Suprapubic skin (tissue), 4 donors: ENCODE data around the gene AMPD2. TPM values are rescaled to one million over a fixed set of nuclear protein-coding genes. Genes with fewer than 3 reads are reported as not detected.
A peak's percentile ranks its signal among the peaks of the same experiment; 100 is the strongest.

Experiments
- DNase-seq, 2 donors: peaks; one replicate each; pipeline ENCODE4 v3.0.0-alpha.2; 2019; ENCODE audit warnings: low spot score in 2 of 2
- H3K27ac ChIP-seq: fragments of 200-600 bp; sonication (generic); one replicate; pipeline ENCODE4 v1.5.1; 2019
- H3K27me3 ChIP-seq: fragments of 200-600 bp; sonication (generic); one replicate; pipeline ENCODE4 v1.5.1; 2019
- H3K36me3 ChIP-seq: fragments of 200-600 bp; sonication (generic); one replicate; pipeline ENCODE4 v1.5.1; 2019
- H3K4me1 ChIP-seq: fragments of 200-600 bp; sonication (generic); one replicate; pipeline ENCODE4 v1.5.1; 2019
- H3K4me3 ChIP-seq: fragments of 200-600 bp; sonication (generic); one replicate; pipeline ENCODE4 v1.5.1; 2019; ENCODE audit warnings: mild to moderate bottlenecking
- H3K9me3 ChIP-seq: fragments of 200-600 bp; sonication (generic); one replicate; pipeline ENCODE4 v1.5.1; 2019
- EP300 ChIP-seq: sonication (generic); formaldehyde crosslinking; IDR thresholded peaks from one replicate; pipeline ENCODE4 v1.6.1; 2017; ENCODE audit warnings: antibody characterized with exemption
- POLR2A ChIP-seq, 2 donors: fragments of 450-650 bp; IDR thresholded peaks; one replicate each; pipeline ENCODE4 v1.6.1; 2017; ENCODE audit warnings: antibody characterized with exemption in 2 of 2, mild to moderate bottlenecking in 2 of 2, moderate library complexity in 2 of 2
- POLR2AphosphoS5 ChIP-seq, 3 donors: sonication (generic); formaldehyde crosslinking; IDR thresholded peaks; one replicate each; pipeline ENCODE4 v1.6.1; 2017; ENCODE audit warnings: antibody characterized with exemption in 3 of 3
- WGBS: methylation state at CpG from one replicate; pipeline ENCODE4 v1.1.5; 2018; 5-methylcytosine and 5-hydroxymethylcytosine counted together
- total RNA-seq, 4 donors: library from RNA; depleted of rRNA; stranded (reverse); fragments of >200 nt; gene quantifications; one replicate each; pipeline ENCODE4 v1.1.0, GENCODE V29; 2016
- TF ChIP-seq, protein P1 (sequence below), 2 donors: fragments of 200-600 bp in 1 of 2; fragments of 450-650 bp in 1 of 2; sonication (generic) in 1 of 2; IDR thresholded peaks; one replicate each; pipeline ENCODE4 v1.5.1; 2016 to 2019; ENCODE audit warnings: antibody characterized with exemption in 2 of 2, mild to moderate bottlenecking in 1 of 2, moderate library complexity in 1 of 2

Gene AMPD2
- 10 to 100 TPM; 48.4 to 69.1 (median 58.1) TPM for total RNA-seq

DNA sequence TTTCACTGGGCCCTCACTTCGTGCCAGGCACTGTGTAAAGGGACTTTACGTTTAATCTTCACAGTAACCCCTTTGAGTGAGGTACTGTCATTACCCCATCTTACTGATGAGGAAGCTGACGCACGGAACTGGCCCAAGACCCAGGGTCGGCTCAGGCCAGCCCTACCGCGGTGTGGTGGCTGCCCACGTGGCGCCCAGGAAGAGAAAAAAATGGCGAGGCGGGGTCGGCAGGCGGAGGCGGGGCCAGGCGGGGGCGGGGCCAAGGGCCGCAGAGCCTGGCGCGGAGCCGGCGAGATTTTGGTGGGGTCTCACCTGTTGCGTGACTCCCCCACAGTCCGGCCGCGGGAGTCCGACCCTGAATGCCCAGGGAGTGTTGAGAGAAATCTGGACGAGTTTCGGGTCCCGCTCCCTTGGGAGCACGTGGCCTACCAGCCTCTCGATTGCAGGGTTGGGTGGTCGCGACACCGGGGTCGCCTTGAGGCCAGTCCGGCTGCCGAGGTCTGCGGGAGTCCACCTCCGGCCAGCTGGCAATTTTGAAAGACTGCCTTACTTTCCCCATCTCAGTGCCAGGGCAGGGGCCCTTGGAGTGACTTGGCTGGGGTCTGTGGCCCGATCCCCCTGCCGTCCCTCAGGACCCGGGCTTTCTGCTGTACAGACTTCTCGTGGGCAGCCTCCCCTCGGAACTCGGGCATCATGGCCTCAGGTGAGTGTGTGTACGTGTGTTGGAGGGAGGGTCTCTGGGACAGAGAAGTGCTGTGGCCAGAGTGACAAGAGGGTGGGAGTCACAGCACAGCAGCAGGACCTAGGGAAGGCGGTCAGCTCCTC is at the start of gene AMPD2, which contains the start of gene GNAT2:
AMPD2 (plus strand) TSS at position 262 of the 825 bp plus-strand sequence. CDS start 1,339 bp downstream, outside the sequence.
GNAT2 (minus strand) TSS at position 41 of the 825 bp plus-strand sequence. CDS start 6,746 bp downstream, outside the sequence.
- no peaks in the 10 kb centered on the region for H3K36me3 ChIP-seq
- H3K9me3 ChIP-seq: no peaks in the 10 kb centered on the region
- WGBS: 1% methylated on average over 20 of the region's 47 CpGs
- no peaks in the 10 kb centered on the region for H3K27me3 ChIP-seq
- H3K4me3 ChIP-seq: peak within 1 kb of the TSS; percentile 76
- peak within 1 kb of the TSS; percentile 84 for H3K27ac ChIP-seq
- H3K4me1 ChIP-seq: peaks cover 55% of the 10 kb centered on the region
- TF ChIP-seq EP300 (no peak), POLR2A (IDR thresholded peaks at IDR 0.05) (no peak), POLR2AphosphoS5 (IDR thresholded peaks at IDR 0.05) (no peak)
- TF ChIP-seq, protein P1, sequence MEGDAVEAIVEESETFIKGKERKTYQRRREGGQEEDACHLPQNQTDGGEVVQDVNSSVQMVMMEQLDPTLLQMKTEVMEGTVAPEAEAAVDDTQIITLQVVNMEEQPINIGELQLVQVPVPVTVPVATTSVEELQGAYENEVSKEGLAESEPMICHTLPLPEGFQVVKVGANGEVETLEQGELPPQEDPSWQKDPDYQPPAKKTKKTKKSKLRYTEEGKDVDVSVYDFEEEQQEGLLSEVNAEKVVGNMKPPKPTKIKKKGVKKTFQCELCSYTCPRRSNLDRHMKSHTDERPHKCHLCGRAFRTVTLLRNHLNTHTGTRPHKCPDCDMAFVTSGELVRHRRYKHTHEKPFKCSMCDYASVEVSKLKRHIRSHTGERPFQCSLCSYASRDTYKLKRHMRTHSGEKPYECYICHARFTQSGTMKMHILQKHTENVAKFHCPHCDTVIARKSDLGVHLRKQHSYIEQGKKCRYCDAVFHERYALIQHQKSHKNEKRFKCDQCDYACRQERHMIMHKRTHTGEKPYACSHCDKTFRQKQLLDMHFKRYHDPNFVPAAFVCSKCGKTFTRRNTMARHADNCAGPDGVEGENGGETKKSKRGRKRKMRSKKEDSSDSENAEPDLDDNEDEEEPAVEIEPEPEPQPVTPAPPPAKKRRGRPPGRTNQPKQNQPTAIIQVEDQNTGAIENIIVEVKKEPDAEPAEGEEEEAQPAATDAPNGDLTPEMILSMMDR (IDR thresholded peaks at IDR 0.05): no peak
- DNase-seq: peak; percentile 88 to 91

DNA sequence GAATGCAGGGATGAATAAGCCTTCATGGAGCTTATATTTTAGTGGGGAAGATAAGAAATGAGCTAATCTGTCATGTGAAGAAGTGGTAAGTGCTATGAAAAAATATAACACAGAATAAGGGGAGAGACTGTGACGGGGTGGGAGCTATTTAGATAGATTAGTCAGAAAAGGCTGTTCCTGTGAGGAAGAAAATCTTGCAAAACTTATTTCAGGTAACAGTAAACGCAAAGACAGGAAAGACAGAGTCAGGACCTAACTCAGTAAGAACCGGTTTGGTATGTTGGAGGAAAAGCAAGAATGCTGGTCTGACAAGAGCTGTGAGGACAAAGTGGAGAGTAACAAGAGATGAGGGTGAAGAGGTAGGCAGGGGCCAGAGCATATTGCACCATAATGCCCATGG is 49.2 kb upstream of the AMPD2 start:
- no peak for DNase-seq
- peaks cover 37% of the 10 kb centered on the region for H3K4me1 ChIP-seq
- H3K27ac ChIP-seq: no peak overlapping the region
- peaks cover 5% of the 10 kb centered on the region for H3K36me3 ChIP-seq
- H3K4me3 ChIP-seq: no peak overlapping the region
- 42% methylated on average over 3 of the region's 3 CpGs for WGBS
- no peaks in the 10 kb centered on the region for H3K27me3 ChIP-seq
- TF ChIP-seq, protein P1 (IDR thresholded peaks at IDR 0.05): no peak
- TF ChIP-seq POLR2AphosphoS5 (IDR thresholded peaks at IDR 0.05) (no peak), EP300 (no peak), POLR2A (IDR thresholded peaks at IDR 0.05) (no peak)
- H3K9me3 ChIP-seq: no peaks in the 10 kb centered on the region

DNA sequence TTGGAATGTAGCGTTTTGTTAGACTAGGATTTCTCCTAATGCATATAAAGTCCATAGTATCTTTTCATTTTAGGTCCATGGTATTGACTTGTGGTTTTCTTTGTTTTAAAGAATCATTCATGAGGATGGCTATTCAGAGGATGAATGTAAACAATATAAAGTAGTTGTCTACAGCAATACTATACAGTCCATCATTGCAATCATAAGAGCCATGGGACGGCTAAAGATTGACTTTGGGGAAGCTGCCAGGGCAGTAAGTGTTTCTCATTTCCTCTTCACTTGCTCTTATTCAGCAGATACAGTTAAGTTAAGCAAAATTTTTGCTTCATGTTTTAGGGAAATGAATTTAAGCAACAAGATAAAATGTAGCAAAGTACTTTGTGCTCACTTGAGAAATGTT is 45.9 kb upstream of the AMPD2 start:
- Histone ChIP-seq H3K4me3 (no peak overlapping the region), H3K27ac (no peak overlapping the region), H3K27me3 (no peaks in the 10 kb centered on the region), H3K36me3 (peaks cover 27% of the 10 kb centered on the region), H3K9me3 (no peaks in the 10 kb centered on the region), H3K4me1 (peaks cover 37% of the 10 kb centered on the region)
- WGBS: 76% methylated on average over 2 of the region's 2 CpGs
- DNase-seq: no peak
- TF ChIP-seq EP300 (no peak), POLR2A (IDR thresholded peaks at IDR 0.05) (no peak), POLR2AphosphoS5 (IDR thresholded peaks at IDR 0.05) (no peak)
- TF ChIP-seq, protein P1 (IDR thresholded peaks at IDR 0.05): no peak

DNA sequence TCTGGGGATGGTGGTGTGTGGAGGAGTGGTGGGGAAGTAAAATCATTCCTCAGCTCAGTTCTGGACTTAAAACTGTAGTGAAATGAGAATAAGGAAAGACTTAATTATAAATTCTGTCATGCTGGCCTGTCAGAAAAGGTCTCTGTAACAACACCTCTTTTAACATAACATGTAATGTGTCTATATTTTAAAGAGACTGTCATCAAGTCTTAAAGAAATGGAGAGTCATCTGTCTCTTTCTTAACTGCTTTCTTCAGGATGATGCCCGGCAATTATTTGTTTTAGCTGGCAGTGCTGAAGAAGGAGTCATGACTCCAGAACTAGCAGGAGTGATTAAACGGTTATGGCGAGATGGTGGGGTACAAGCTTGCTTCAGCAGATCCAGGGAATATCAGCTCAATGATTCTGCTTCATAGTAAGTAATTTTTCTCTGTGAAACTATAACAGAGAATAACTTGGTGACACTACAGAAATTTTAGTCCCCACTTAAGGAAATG is 40.6 kb upstream of the AMPD2 start:
- no peaks in the 10 kb centered on the region for H3K4me1 ChIP-seq
- DNase-seq: no peak
- no peak overlapping the region for H3K4me3 ChIP-seq
- no peak overlapping the region for H3K27ac ChIP-seq
- TF ChIP-seq POLR2AphosphoS5 (IDR thresholded peaks at IDR 0.05): no peak
- TF ChIP-seq, protein P1 (IDR thresholded peaks at IDR 0.05): no peak
- TF ChIP-seq EP300: no peak
- TF ChIP-seq POLR2A (IDR thresholded peaks at IDR 0.05): no peak
- 85% methylated on average over 3 of the region's 3 CpGs for WGBS
- H3K9me3 ChIP-seq: no peaks in the 10 kb centered on the region
- H3K36me3 ChIP-seq: peaks cover 79% of the 10 kb centered on the region
- H3K27me3 ChIP-seq: no peaks in the 10 kb centered on the region

DNA sequence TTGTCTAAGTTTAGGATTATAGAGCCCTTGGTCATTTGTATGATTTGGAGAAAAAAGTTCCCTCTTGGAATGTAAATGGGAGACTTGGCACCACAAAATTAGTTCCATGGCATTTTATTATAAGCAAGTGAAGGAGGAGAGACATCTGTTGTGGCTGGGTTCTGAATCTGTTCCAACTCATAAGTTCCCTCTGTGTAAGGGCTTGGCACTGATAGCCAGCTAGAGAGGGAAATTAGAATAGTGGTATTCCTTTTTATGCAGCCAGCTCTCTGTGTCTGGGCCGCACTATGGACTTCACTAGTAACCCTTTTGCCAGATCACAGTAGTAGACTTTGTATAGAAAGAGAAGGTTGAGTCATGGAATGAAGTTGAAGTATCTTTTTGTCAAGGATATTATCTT is 40.1 kb upstream of the AMPD2 start:
- H3K9me3 ChIP-seq: no peaks in the 10 kb centered on the region
- no peak for DNase-seq
- peaks cover 80% of the 10 kb centered on the region for H3K36me3 ChIP-seq
- TF ChIP-seq POLR2AphosphoS5 (IDR thresholded peaks at IDR 0.05) (no peak), POLR2A (IDR thresholded peaks at IDR 0.05) (no peak), EP300 (no peak)
- TF ChIP-seq, protein P1 (IDR thresholded peaks at IDR 0.05): no peak
- H3K4me3 ChIP-seq: no peak overlapping the region
- H3K4me1 ChIP-seq: no peaks in the 10 kb centered on the region
- no peak overlapping the region for H3K27ac ChIP-seq
- 62% methylated on average over 1 of the region's 1 CpG for WGBS
- H3K27me3 ChIP-seq: no peaks in the 10 kb centered on the region
